ENCODE measurements around the gene CXCR2. TPM values are rescaled to one million over a fixed set of nuclear protein-coding genes. Genes with fewer than 3 reads are reported as not detected.

CXCR2 gene
- total and polyA plus RNA-seq, 10 of the 15 experiments (the other 5 are each of a cell fraction or from before 2014, with no cell fraction given), result 0.04 to 0.62 (median 0.16) TPM

DNA sequence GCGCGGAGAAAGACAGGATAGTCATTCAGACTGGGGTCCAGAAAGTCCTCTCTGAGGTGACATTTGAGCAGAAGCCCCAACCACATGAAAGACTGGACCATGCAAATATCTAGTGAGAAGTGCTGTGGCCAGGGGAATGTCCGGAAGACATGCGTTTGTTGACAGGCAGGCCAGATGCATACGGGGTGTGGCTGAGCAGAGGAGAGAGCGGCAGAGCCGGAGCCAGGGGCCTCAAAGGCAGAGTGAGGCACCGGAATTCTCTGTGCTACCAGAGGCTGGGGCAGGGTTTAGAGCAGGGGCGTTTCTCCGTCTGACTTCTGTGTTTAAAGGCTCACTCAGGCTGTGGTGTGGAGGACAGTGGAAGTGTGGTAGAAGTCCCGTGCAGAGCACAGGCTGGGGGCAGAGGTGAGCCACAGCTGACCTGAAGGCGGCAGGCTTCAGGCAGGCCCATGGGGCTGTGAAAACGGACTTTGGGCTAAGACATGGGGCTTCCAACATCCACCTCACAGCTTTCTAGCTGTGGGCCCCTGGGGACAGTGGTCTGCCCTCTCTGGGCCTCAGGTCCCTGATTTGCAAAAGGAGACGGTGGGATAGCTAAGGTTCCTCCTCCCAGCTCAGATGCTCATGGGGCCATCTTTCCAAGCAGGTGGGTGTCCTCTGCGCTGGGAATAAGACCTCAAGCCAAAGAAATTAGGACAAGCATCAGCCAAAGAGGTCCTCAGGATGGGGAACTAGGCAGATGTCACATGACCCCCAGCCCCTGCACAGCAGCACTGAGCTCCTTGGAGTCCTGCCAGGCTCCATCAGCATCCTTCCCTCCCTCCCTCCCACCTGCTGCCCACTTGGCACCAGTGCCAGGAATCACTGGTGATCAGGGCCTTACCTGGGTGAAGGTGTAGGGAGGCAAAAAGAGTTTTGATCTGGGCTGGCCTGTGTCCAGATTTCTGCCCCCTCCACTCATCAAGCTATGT is 45.6 kb upstream of the CXCR2 start:
- no TSS peak for BruUV-seq (replicated peaks)
- Histone ChIP-seq H3K9me3 (replicated peaks; ENCODE audit: control insufficient read depth, insufficient read depth, low read length) (no peaks in the 10 kb centered on the region), H3K27me3 (replicated peaks in 1 of 2; ENCODE audit: control insufficient read depth in 2 of 2, insufficient read depth in 2 of 2, low read length in 1 of 2) (no peaks in the 10 kb centered on the region; a peak in 1 of 4 replicates), H4K20me1 (ENCODE audit: control insufficient read depth, insufficient read depth) (no peaks in the 10 kb centered on the region), H3K36me3 (ENCODE audit: control insufficient read depth in 2 of 2, insufficient read depth in 2 of 2, low read length in 1 of 2) (no peaks in the 10 kb centered on the region), H3K27ac (ENCODE audit: control insufficient read depth, insufficient read depth) (no peak overlapping the region), H3K4me3 (no peak overlapping the region), H2AFZ (ENCODE audit: control insufficient read depth, low read depth, low read length) (no peak overlapping the region), H3K4me1 (ENCODE audit: control insufficient read depth, insufficient read depth, low read length) (peaks cover 35% of the 10 kb centered on the region), H3K9ac (ENCODE audit: control insufficient read depth, insufficient read depth, low read length) (no peak overlapping the region), H3K79me2 (ENCODE audit: control insufficient read depth, insufficient read depth, low read length) (no peaks in the 10 kb centered on the region), H3K4me2 (ENCODE audit: control insufficient read depth, insufficient read depth) (no peak overlapping the region; the same call in 1 of the 2 replicates)
- FAIRE-seq (no peak), DNase-seq (ENCODE audit: low read depth, low spot score) (no peak), ATAC-seq (peak; percentile 48)
- in situ Hi-C loops (cut with MboI), result no loop called here
- ChIA-PET POLR2A (interaction anchor here (0.6 kb wide), 1 partner anchor 283 kb away, joined by 3 read pairs; no protein-coding TSS in a partner anchor), CTCF (interaction anchor here (0.9 to 1.9 kb wide), 8 partner anchors 8 to 294 kb away, joined by 3 to 5 read pairs (median 4); partner anchors contain the start of gene RUFY4), SMC1A (ENCODE audit: uncharacterized antibody, unreplicated experiment) (interaction anchor here (0.6 to 1.3 kb wide), 5 partner anchors 34 to 105 kb away, joined by 3 to 4 read pairs (median 3); no protein-coding TSS in a partner anchor), RAD21 (ENCODE audit: unreplicated experiment) (interaction anchor here (0.7 to 1.3 kb wide), 3 partner anchors 11 to 291 kb away, joined by 3 to 6 read pairs (median 4); partner anchors contain the start of gene RUFY4)
- intact Hi-C loops (cut with micrococcal nuclease; ENCODE audit: unreplicated experiment), result no loop called here
- no peak for TF ChIP-seq ZNF622 (IDR thresholded peaks at IDR 0.05)
- peak; percentile 39 to 62; a peak in 2 of 4 replicates for TF ChIP-seq BHLHE40 (IDR thresholded peaks at IDR 0.05; ENCODE audit: borderline replicate concordance in 1 of 2, low read depth in 2 of 2, low read length in 1 of 2)
- TF ChIP-seq TCF7 (IDR thresholded peaks at IDR 0.05; ENCODE audit: borderline replicate concordance), result 0 out of 2 replicates have a peak, but pooled peaks have one; percentile 37
- peak; percentile 9 for TF ChIP-seq USF1 (IDR thresholded peaks at IDR 0.05; ENCODE audit: borderline replicate concordance, extremely low read length, insufficient read depth, low read depth, low read length)
- no peak for TF ChIP-seq DPF2 (IDR thresholded peaks at IDR 0.05)
- peak; percentile 52; the same call in 1 of the 3 replicates for TF ChIP-seq POU2F2 (IDR thresholded peaks at IDR 0.05; ENCODE audit: borderline replicate concordance, low read depth, low read length)
- peak; percentile 47 for TF ChIP-seq RUNX3 (IDR thresholded peaks at IDR 0.05; ENCODE audit: low read length)
- 0 out of 2 replicates have a peak, but pooled peaks have one; percentile 19 for TF ChIP-seq NR2F1 (conservative IDR thresholded peaks at IDR 0.05)
- TF ChIP-seq, protein P1, sequence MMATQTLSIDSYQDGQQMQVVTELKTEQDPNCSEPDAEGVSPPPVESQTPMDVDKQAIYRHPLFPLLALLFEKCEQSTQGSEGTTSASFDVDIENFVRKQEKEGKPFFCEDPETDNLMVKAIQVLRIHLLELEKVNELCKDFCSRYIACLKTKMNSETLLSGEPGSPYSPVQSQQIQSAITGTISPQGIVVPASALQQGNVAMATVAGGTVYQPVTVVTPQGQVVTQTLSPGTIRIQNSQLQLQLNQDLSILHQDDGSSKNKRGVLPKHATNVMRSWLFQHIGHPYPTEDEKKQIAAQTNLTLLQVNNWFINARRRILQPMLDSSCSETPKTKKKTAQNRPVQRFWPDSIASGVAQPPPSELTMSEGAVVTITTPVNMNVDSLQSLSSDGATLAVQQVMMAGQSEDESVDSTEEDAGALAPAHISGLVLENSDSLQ (IDR thresholded peaks at IDR 0.05), result peak; percentile 65
- no peak for TF ChIP-seq STAT3 (IDR thresholded peaks at IDR 0.05; ENCODE audit: low read depth, low read length)
- WGBS (ENCODE audit: insufficient coverage, insufficient replicate concordance, low lambda C conversion rate, missing lambda C conversion rate), result 27% methylated on average over 15 of the region's 15 CpGs
